Colonic mucosa (tissue), 4 donors: ENCODE data around the gene SYTL5. TPM values are rescaled to one million over a fixed set of nuclear protein-coding genes. Genes with fewer than 3 reads are reported as not detected.

Source experiments
- DNase-seq: peaks from one replicate; pipeline ENCODE4 v3.0.0-alpha.2; 2020
- H3K27ac ChIP-seq: fragments of 200-600 bp; one replicate; pipeline ENCODE4 v1.8.0; 2021
- H3K27me3 ChIP-seq: fragments of 200-600 bp; one replicate; pipeline ENCODE4 v1.8.0; 2021
- H3K36me3 ChIP-seq: fragments of 200-600 bp; one replicate; pipeline ENCODE4 v1.8.0; 2021
- H3K4me1 ChIP-seq: fragments of 200-600 bp; one replicate; pipeline ENCODE4 v1.8.0; 2021; ENCODE audit warnings: mild to moderate bottlenecking
- H3K4me3 ChIP-seq: fragments of 200-600 bp; one replicate; pipeline ENCODE4 v1.8.0; 2021
- H3K9ac ChIP-seq, 2 donors: one replicate each; pipeline ENCODE4 v1.7.0; 2013; ENCODE audit warnings: control low read depth in 2 of 2, low read depth in 2 of 2, low read length in 2 of 2
- H3K9me3 ChIP-seq: fragments of 200-600 bp; one replicate; pipeline ENCODE4 v1.8.0; 2021
- intact Hi-C: fragments of 100-400 bp; cut with DNase I; formaldehyde crosslinking; loops from one replicate; pipeline ENCODE4 v1.14.1; 2022
- total RNA-seq, 2 donors: library from RNA; stranded (reverse); fragmentation: NEBNext Ultra II Directional in 1 of 2; extraction: Animal tissue kit (Norgen Biotek cat#: 25700) in 1 of 2; gene quantifications; one replicate each; pipeline ENCODE4 v1.2.1, GENCODE V29; 2021
- TF ChIP-seq, protein P1 (sequence below): fragments of 200-600 bp; IDR thresholded peaks from one replicate; pipeline ENCODE4 v1.8.0; 2022; ENCODE audit warnings: antibody characterized with exemption, mild to moderate bottlenecking
- donor health status: healthy.
- donor health status: DM: no; HTN: no; CAD: no.
- donor health status: DM: no; HTN: no; CAD: no.

SYTL5 gene
- total RNA-seq, 2 donors from 2014 or later: 5.4 to 7.1 TPM

DNA sequence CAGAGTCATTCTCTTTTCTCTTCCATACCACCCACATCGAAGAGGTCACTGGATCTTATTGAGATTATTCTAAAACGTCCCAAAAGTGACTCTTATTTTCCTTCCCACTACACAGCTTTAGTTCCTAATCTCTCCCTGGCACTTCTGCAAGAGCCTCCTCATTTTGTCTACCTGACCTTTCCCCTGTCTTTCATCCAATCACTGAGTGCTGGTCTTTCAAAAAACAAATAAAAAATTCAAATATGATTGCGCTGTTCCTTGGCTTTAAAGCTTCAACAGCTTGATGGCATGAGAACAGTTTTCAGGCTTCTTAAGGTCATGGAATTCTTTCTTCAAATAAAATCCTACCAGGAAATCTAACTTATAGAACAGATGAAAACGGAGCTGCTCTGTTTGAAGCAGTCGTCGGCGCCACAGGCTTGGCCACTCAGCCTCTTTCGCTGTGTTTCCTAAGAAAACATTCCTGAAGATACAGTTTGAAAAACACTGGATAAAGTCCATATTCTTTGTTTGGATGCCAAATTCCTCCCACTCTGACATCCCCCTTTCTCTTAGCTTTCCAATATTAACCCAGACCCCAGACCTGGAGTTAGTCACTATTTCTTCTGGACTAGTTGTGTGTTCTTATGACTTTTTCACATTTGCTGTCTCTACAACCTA, 12.5 kb downstream of the SYTL5 start:
- no peak overlapping the region for H3K9ac ChIP-seq

DNA sequence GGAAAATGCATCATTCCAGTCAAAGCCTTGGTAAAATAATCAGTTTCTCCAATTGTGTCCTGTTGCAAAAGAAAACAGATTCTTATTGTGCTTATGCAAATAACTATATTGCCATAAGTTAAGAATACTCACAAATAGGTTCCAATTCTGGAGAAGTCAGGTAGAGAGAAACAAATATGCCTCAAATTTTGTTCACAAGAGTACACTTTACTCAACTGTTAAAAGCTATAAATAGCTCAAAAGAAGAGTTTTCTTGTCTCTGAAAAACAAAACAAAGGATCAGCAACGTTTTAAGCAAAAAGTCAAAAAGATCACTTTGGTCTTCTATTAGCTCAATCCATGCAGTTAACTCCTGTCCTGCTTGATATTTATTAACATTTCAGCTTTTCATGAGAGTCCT, 21.9 kb downstream of the SYTL5 start:
- Histone ChIP-seq H3K36me3 (no peaks in the 10 kb centered on the region), H3K27me3 (no peaks in the 10 kb centered on the region), H3K4me3 (no peak overlapping the region), H3K9ac (no peak overlapping the region), H3K27ac (no peak overlapping the region), H3K4me1 (no peaks in the 10 kb centered on the region), H3K9me3 (no peaks in the 10 kb centered on the region)
- intact Hi-C loops: no loop called here
- TF ChIP-seq, protein P1, sequence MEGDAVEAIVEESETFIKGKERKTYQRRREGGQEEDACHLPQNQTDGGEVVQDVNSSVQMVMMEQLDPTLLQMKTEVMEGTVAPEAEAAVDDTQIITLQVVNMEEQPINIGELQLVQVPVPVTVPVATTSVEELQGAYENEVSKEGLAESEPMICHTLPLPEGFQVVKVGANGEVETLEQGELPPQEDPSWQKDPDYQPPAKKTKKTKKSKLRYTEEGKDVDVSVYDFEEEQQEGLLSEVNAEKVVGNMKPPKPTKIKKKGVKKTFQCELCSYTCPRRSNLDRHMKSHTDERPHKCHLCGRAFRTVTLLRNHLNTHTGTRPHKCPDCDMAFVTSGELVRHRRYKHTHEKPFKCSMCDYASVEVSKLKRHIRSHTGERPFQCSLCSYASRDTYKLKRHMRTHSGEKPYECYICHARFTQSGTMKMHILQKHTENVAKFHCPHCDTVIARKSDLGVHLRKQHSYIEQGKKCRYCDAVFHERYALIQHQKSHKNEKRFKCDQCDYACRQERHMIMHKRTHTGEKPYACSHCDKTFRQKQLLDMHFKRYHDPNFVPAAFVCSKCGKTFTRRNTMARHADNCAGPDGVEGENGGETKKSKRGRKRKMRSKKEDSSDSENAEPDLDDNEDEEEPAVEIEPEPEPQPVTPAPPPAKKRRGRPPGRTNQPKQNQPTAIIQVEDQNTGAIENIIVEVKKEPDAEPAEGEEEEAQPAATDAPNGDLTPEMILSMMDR: no peak
- no peak for DNase-seq

More for the DNA sequence above, 12.5 kb downstream of the SYTL5 start:
- H3K27me3 ChIP-seq: no peaks in the 10 kb centered on the region
- no peaks in the 10 kb centered on the region for H3K9me3 ChIP-seq
- intact Hi-C loops: no loop called here
- H3K4me1 ChIP-seq: no peaks in the 10 kb centered on the region
- no peak overlapping the region for H3K4me3 ChIP-seq
- TF ChIP-seq, protein P1: no peak
- no peak for DNase-seq
- no peaks in the 10 kb centered on the region for H3K36me3 ChIP-seq
- no peak overlapping the region for H3K27ac ChIP-seq

DNA sequence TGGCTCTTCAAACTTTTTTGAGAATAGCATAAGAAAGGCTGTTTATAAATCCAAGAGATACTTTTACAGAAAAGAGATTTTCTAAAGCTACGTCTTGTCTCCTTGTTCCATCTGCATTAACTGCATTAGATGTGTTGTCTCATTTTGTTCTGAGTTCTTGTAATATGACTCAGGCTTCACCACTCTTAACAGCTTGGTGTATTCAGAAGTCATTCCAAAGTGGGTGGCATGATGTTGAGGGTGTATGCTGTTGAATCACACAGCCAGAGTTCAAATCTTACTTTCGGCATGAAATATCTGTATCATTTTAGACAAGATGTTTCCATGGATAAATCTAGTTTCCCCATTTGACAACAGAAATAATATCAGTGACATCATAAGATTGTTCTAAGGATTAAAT, 30.1 kb downstream of the SYTL5 start:
- Histone ChIP-seq H3K36me3 (no peaks in the 10 kb centered on the region), H3K9me3 (no peaks in the 10 kb centered on the region), H3K9ac (no peak overlapping the region), H3K4me1 (no peaks in the 10 kb centered on the region), H3K27ac (no peak overlapping the region), H3K27me3 (no peaks in the 10 kb centered on the region), H3K4me3 (no peak overlapping the region)
- intact Hi-C loops: no loop called here
- TF ChIP-seq, protein P1: no peak
- no peak for DNase-seq

DNA sequence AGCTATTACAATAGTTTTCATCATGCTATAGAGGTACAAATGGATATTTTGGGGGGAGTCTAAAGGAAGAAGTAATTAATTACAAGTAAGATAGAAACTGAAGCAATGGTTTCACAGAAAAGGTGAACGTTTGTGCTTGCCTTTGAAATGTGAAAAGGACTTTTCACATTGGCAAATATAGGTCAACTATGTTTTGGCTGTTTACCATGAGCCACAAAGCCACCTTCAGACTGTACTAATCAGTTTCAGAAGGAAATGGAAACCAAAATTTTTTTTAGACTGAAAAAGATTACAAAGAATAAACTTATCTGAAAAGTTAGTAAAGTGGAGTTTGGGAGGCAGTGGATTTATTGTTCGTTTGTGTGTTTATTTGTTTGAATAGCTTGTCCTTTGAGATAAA, 32.1 kb downstream of the SYTL5 start:
- Histone ChIP-seq H3K4me3 (no peak overlapping the region), H3K36me3 (no peaks in the 10 kb centered on the region), H3K27ac (no peak overlapping the region), H3K27me3 (no peaks in the 10 kb centered on the region), H3K9me3 (no peaks in the 10 kb centered on the region), H3K4me1 (no peaks in the 10 kb centered on the region), H3K9ac (no peak overlapping the region)
- intact Hi-C loops: no loop called here
- TF ChIP-seq, protein P1: no peak
- DNase-seq: no peak

DNA sequence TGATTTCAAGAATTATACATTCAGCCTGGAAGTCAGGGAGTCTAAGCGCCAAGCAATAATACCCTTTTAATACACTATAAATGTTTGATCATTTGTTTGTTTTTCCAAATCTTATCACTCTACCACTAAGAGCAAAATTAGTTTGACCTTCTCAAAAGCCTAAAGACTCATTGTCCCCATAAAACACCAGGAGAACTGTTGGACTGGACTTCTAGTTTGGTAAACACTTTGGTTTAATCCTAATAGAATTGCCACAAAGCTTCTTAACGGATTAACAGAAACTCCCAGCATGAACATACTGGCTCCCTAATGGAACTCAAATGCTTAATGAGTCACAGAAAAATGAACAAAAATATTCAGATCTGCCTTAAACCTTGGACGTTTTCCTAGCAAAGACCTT, 34.9 kb downstream of the SYTL5 start:
- no peak overlapping the region for H3K4me3 ChIP-seq
- TF ChIP-seq, protein P1: no peak
- no peaks in the 10 kb centered on the region for H3K36me3 ChIP-seq
- H3K27me3 ChIP-seq: no peaks in the 10 kb centered on the region
- DNase-seq: no peak
- intact Hi-C loops: no loop called here
- no peak overlapping the region for H3K27ac ChIP-seq
- no peak overlapping the region for H3K9ac ChIP-seq
- H3K4me1 ChIP-seq: no peaks in the 10 kb centered on the region
- no peaks in the 10 kb centered on the region for H3K9me3 ChIP-seq
